Naive thymus-derived CD4-positive, alpha-beta T cell (primary cell): ENCODE results near the gene MYL12A. TPM values are rescaled to one million over a fixed set of nuclear protein-coding genes. Genes with fewer than 3 reads are reported as not detected.

Experiments
- ATAC-seq: fragments of 150-1000 bp; cut with Tn5 transposase; 2 replicates; pipeline ENCODE4 v1.10.0; 2021; ENCODE audit warnings: mild to moderate bottlenecking, moderate library complexity
- CTCF ChIA-PET: fragments of 350-600 bp; sonication (Branson Sonifier 250); formaldehyde crosslinking; loops from one replicate; lab custom pipeline; 2021; ENCODE audit warnings: antibody characterized with exemption; lab: Charles Lee
- POLR2A ChIA-PET: fragments of 350-600 bp; sonication (Branson Sonifier 250); formaldehyde crosslinking; loops from one replicate; lab custom pipeline; 2021; ENCODE audit warnings: antibody characterized with exemption, inconsistent platforms; lab: Charles Lee
- DNase-seq, 9 donors: peaks; one replicate each; pipeline versions ENCODE4 v3.0.0 to v3.0.0-alpha.2; 2020 to 2022; ENCODE audit warnings: mixed read lengths in 1 of 9
- H3K27ac ChIP-seq: one replicate; pipeline ENCODE4 v1.7.0; 2013; ENCODE audit warnings: mild to moderate bottlenecking, low read depth, low read length, moderate library complexity
- H3K27me3 ChIP-seq, 2 donors: one replicate each; pipeline ENCODE4 v1.7.0; 2013; ENCODE audit warnings: low read length in 2 of 2, mild to moderate bottlenecking in 2 of 2, moderate library complexity in 2 of 2; ENCODE audit not compliant: control insufficient read depth in 2 of 2, insufficient read depth in 2 of 2
- H3K36me3 ChIP-seq, 3 experiments: 1 replicate in 2 of 3; 2 replicates in 1 of 3; pipeline ENCODE4 v1.7.0; 2013; ENCODE audit warnings: low read length in 3 of 3, mild to moderate bottlenecking in 3 of 3, moderate library complexity in 1 of 3; ENCODE audit not compliant: insufficient read depth in 3 of 3, control insufficient read depth in 2 of 3
- H3K4me1 ChIP-seq, 2 donors: one replicate each; pipeline ENCODE4 v1.7.0; 2013; ENCODE audit warnings: low read length in 2 of 2, mild to moderate bottlenecking in 2 of 2, moderate library complexity in 1 of 2; ENCODE audit not compliant: control insufficient read depth in 2 of 2, insufficient read depth in 2 of 2
- H3K4me3 ChIP-seq: 2 replicates; pipeline ENCODE4 v1.7.0; 2013; ENCODE audit warnings: mild to moderate bottlenecking, low read length
- H3K9me3 ChIP-seq, 3 experiments: 1 replicate in 2 of 3; 2 replicates in 1 of 3; pipeline ENCODE4 v1.7.0; 2013; ENCODE audit warnings: low read length in 3 of 3; ENCODE audit not compliant: control insufficient read depth in 2 of 3
- H3K27ac Mint-ChIP-seq, 9 donors: one replicate each; pipeline ENCODE4 v1.8.0; 2020 to 2022; ENCODE audit warnings: mixed read lengths in 9 of 9, mild to moderate bottlenecking in 8 of 9, moderate library complexity in 5 of 9, inconsistent platforms in 2 of 9
- H3K27me3 Mint-ChIP-seq, 5 donors: one replicate each; pipeline ENCODE4 v1.8.0; 2021 to 2022; ENCODE audit warnings: mixed read lengths in 5 of 5, mild to moderate bottlenecking in 1 of 5
- H3K36me3 Mint-ChIP-seq, 5 donors: one replicate each; pipeline ENCODE4 v1.8.0; 2020 to 2022; ENCODE audit warnings: mixed read lengths in 5 of 5, mild to moderate bottlenecking in 3 of 5, inconsistent platforms in 1 of 5
- H3K4me1 Mint-ChIP-seq, 7 donors: one replicate each; pipeline ENCODE4 v1.8.0; 2020 to 2022; ENCODE audit warnings: mixed read lengths in 7 of 7, mild to moderate bottlenecking in 3 of 7, inconsistent platforms in 1 of 7
- H3K4me3 Mint-ChIP-seq, 10 donors: one replicate each; pipeline ENCODE4 v1.8.0; 2020 to 2022; ENCODE audit warnings: mild to moderate bottlenecking in 10 of 10, mixed read lengths in 10 of 10, moderate library complexity in 6 of 10, inconsistent platforms in 2 of 10
- H3K9me3 Mint-ChIP-seq, 11 donors: one replicate each; pipeline ENCODE4 v1.8.0; 2020 to 2022; ENCODE audit warnings: mixed read lengths in 11 of 11, mild to moderate bottlenecking in 4 of 11, inconsistent platforms in 1 of 11, moderate library complexity in 1 of 11
- intact Hi-C, 2 donors: fragments of 100-400 bp; cut with micrococcal nuclease; formaldehyde crosslinking; loops; one replicate each; pipeline ENCODE4 v1.15.1; 2023
- polyA plus RNA-seq, 2 donors: library from polyadenylated mRNA; unstranded; fragments of 300-500 nt; fragmentation: Illumina TruSeq; gene quantifications; one replicate each; pipeline ENCODE4 v1.2.3, GENCODE V29; 2021
- total RNA-seq, 6 experiments: library from RNA in 5 of 6; stranded (reverse) in 5 of 6; gene quantifications; 1 replicate in 5 of 6; 2 replicates in 1 of 6; pipeline ENCODE4 v1.2.3 and lab custom pipeline; 2021 to 2026

The MYL12A gene
- total and polyA plus RNA-seq, 7 experiments from 2014 or later: 331 to 2,608 (median 426) TPM

DNA sequence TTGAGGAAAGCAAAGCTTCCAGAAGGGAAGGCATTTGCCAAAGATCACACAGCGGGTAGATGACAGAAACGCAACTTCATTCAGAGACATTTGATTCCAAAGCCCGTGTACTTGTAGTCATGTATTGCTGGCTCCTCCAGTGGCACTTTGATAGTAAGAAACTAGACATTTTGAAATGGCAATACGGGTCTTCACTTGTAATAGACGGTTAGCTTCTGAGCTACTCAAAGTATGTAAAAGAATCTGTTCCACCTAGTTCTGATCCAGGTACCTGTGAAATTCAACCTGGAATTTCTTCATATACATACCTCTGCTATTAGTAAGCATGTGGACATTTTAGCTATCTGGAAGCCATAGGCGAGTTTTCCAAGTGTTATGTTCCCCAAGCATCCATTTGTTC, 26.1 kb upstream of the MYL12A start:
- intact Hi-C loops: no loop called here

DNA sequence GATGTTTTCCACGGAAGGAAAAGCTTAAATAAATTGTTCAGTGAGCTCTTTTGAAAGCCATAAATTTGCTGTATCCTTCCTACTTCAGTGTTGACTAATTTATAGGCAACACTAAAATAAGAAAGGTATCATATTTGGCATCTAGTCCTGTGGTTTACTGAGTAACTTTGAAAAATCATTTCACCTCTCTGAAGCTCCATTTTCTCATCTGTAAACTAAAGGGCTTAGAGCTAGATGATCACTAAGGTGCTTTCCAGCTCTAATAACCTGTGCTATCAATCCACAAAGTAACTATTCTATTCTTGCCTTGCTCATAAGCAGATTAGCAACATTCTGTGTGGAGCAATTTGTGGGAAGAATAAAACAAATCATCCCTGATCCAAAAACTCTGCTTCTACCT, 24.2 kb upstream of the MYL12A start:
- no peaks in the 10 kb centered on the region for H3K9me3 Mint-ChIP-seq
- no peak for ATAC-seq
- intact Hi-C loops: no loop called here
- peaks cover 0 to 8% (median 3%) of the 10 kb centered on the region in 5 donors for H3K36me3 Mint-ChIP-seq
- peaks cover 3 to 8% (median 5%) of the 10 kb centered on the region in 7 donors for H3K4me1 Mint-ChIP-seq
- Histone ChIP-seq H3K27ac (no peak overlapping the region), H3K27me3 (no peaks in the 10 kb centered on the region), H3K4me1 (no peaks in the 10 kb centered on the region), H3K4me3 (no peak overlapping the region), H3K9me3 (no peaks in the 10 kb centered on the region), H3K36me3 (no peaks in the 10 kb centered on the region)
- DNase-seq: no peak
- no peak overlapping the region for H3K27ac Mint-ChIP-seq
- CTCF ChIA-PET: no interaction called here
- H3K27me3 Mint-ChIP-seq: no peaks in the 10 kb centered on the region
- no peak overlapping the region for H3K4me3 Mint-ChIP-seq
- POLR2A ChIA-PET: no interaction called here

More for the DNA sequence above, 26.1 kb upstream of the MYL12A start:
- DNase-seq (no peak), ATAC-seq (no peak)
- Mint-ChIP-seq H3K27me3 (peaks cover 0 to under 1% (median 0%) of the 10 kb centered on the region in 5 donors), H3K9me3 (peaks cover 0 to 1% (median 0%) of the 10 kb centered on the region in 11 donors), H3K36me3 (peaks cover 0 to 8% (median 0%) of the 10 kb centered on the region in 5 donors), H3K4me3 (no peak overlapping the region), H3K4me1 (peaks cover 3 to 8% (median 5%) of the 10 kb centered on the region in 7 donors), H3K27ac (no peak overlapping the region)
- ChIA-PET CTCF (interaction anchor here (1.2 kb wide), 1 partner anchor 236 kb away, joined by 3 read pairs; no protein-coding TSS in a partner anchor), POLR2A (no interaction called here)
- Histone ChIP-seq H3K27ac (no peak overlapping the region), H3K4me3 (no peak overlapping the region), H3K27me3 (no peaks in the 10 kb centered on the region), H3K9me3 (no peaks in the 10 kb centered on the region), H3K4me1 (no peaks in the 10 kb centered on the region), H3K36me3 (no peaks in the 10 kb centered on the region)

DNA sequence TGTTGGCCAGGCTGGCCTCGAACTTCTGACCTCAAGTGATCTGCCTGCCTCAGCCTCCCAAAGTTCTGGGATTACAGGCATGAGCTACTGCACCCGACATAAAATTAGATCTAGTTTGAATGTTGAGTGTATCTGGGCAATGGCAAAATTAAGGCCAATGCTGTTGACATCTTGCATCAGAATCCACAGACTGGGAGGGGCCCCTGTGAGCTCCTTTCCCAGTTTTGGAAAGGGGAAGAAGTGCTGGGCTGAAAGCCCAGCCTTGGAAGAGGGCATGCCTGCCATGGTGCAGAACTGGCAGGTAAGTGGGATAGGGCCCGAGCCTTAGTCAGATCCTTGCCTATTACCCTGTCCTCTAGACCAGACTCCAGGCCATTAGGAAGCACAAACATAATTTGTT, 23.4 kb upstream of the MYL12A start:
- H3K9me3 Mint-ChIP-seq: no peaks in the 10 kb centered on the region

DNA sequence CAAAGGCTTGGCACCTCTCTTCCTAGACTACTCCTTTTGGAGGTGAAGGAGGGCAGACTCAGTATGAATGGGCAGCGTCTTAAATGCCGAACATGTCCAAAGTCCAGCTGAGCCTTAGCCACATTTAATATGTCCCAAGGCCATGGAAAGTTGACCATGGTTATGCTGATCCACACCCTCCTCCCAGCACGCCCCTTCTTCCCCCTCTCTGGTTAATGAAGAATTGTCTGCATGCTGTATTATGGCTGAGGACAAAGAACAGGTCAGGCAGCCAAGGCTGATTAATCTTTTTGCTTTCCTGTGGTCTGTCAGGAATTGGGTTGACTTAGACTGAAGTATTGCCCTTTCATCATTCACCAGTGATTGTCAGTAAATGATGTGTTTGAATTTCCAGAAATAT, 22.0 kb upstream of the MYL12A start:
- ChIA-PET POLR2A (no interaction called here), CTCF (no interaction called here)
- Histone ChIP-seq H3K4me1 (no peaks in the 10 kb centered on the region), H3K27ac (no peak overlapping the region), H3K36me3 (no peaks in the 10 kb centered on the region), H3K27me3 (no peaks in the 10 kb centered on the region), H3K9me3 (no peaks in the 10 kb centered on the region), H3K4me3 (no peak overlapping the region)
- H3K27me3 Mint-ChIP-seq: no peaks in the 10 kb centered on the region
- H3K4me3 Mint-ChIP-seq: no peak overlapping the region
- peaks cover 0 to 8% (median 6%) of the 10 kb centered on the region in 7 donors for H3K4me1 Mint-ChIP-seq
- no peak overlapping the region for H3K27ac Mint-ChIP-seq
- H3K36me3 Mint-ChIP-seq: peaks cover 0 to 15% (median 3%) of the 10 kb centered on the region in 5 donors
- DNase-seq: no peak
- ATAC-seq: no peak
- H3K9me3 Mint-ChIP-seq: no peaks in the 10 kb centered on the region
- intact Hi-C loops: no loop called here

More for the DNA sequence above, 23.4 kb upstream of the MYL12A start:
- Histone ChIP-seq H3K27me3 (no peaks in the 10 kb centered on the region), H3K27ac (no peak overlapping the region), H3K4me1 (no peaks in the 10 kb centered on the region), H3K36me3 (no peaks in the 10 kb centered on the region), H3K4me3 (no peak overlapping the region), H3K9me3 (no peaks in the 10 kb centered on the region)
- no peak for DNase-seq
- Mint-ChIP-seq H3K27me3 (no peaks in the 10 kb centered on the region), H3K4me1 (peaks cover 3 to 8% (median 5%) of the 10 kb centered on the region in 7 donors), H3K27ac (no peak overlapping the region), H3K4me3 (no peak overlapping the region), H3K36me3 (peaks cover 0 to 11% (median 3%) of the 10 kb centered on the region in 5 donors)
- intact Hi-C loops: no loop called here
- ATAC-seq: no peak
- CTCF ChIA-PET: no interaction called here
- POLR2A ChIA-PET: interaction anchor here (0.7 kb wide), 1 partner anchor 349 kb away, joined by 4 read pairs; no protein-coding TSS in a partner anchor

DNA sequence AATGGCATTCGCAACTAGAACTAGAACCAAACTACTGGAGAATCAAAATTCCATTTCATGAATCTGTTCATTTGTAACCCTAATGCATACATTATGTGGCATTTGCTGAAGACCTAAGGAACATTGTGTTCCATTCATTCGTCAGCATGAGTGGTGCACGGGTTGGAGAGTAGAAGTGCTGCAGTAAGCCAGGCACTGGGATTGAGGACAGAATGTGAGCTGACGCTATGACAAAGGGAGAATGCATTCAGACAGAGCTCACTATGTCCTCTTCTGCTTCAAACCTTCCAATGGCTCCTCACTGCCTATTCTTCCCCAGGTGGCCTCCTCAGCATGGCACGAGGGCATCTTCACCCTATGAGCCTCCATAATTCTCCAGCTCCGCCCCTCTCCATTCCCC, 21.6 kb upstream of the MYL12A start:
- Histone ChIP-seq H3K4me1 (no peaks in the 10 kb centered on the region), H3K9me3 (no peaks in the 10 kb centered on the region), H3K27me3 (no peaks in the 10 kb centered on the region), H3K27ac (no peak overlapping the region), H3K36me3 (no peaks in the 10 kb centered on the region), H3K4me3 (no peak overlapping the region)
- Mint-ChIP-seq H3K9me3 (no peaks in the 10 kb centered on the region), H3K27me3 (no peaks in the 10 kb centered on the region), H3K27ac (no peak overlapping the region), H3K36me3 (peaks cover 0 to 19% (median 4%) of the 10 kb centered on the region in 5 donors), H3K4me1 (peaks cover 0 to 10% (median 7%) of the 10 kb centered on the region in 7 donors), H3K4me3 (peak overlapping the region in 1 of 10 donors; percentile 22)
- CTCF ChIA-PET: no interaction called here
- no peak for DNase-seq
- POLR2A ChIA-PET: no interaction called here
- intact Hi-C loops: no loop called here
- no peak for ATAC-seq

DNA sequence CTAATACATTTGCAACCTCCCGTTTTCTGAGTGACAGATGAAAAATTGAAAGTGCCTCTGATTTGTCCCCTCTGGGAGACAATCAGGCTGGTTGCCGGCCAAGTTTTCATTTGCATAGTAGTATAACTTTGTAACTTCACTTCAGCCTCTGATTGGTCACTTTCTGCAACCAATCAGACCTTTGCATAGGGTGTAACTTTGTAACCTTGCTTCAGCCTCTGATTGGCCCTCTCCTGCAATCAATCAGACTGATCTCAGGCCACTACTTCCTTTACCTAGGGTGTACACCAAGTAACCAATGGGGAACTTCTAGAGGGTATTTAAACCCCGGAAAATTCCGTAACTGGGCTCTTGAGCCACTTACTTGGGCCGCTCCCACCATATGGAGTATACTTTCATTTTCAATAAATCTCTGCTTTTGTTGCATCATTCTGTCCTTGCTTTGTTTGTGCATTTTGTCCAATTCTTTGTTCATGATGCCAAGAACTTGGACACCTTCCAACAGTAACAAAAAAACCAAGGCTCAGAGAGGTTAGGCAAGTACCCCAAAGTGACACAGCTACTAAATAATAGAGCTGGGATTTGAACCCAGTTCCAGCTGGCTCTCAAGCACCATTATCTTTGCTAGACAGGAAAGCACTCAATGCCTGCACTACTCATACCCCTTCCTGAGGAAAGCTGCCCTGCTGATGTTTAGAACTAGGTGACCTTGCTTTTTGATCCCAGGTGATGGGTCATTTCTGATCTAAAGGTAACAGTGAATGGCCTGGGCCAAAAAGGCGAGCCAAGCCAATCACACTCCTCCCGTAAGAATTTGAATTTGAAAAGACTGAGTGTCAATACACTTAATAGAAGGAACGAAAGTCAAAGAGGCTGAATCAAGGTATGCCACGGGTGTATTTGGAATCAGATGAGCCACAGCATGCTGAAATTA, 16.9 kb upstream of the MYL12A start:
- H3K36me3 Mint-ChIP-seq: peaks cover 0 to 27% (median 11%) of the 10 kb centered on the region in 5 donors
- CTCF ChIA-PET: no interaction called here

More for the DNA sequence above, 16.9 kb upstream of the MYL12A start:
- intact Hi-C loops: no loop called here
- H3K27me3 Mint-ChIP-seq: no peaks in the 10 kb centered on the region
- Histone ChIP-seq H3K27ac (no peak overlapping the region), H3K4me1 (no peaks in the 10 kb centered on the region), H3K4me3 (no peak overlapping the region), H3K36me3 (no peaks in the 10 kb centered on the region), H3K27me3 (no peaks in the 10 kb centered on the region), H3K9me3 (no peaks in the 10 kb centered on the region)
- no peaks in the 10 kb centered on the region for H3K9me3 Mint-ChIP-seq
- no peak for ATAC-seq
- DNase-seq: no peak
- H3K27ac Mint-ChIP-seq: no peak overlapping the region
- POLR2A ChIA-PET: no interaction called here
- no peak overlapping the region for H3K4me3 Mint-ChIP-seq
- peaks cover 0 to 5% (median 0%) of the 10 kb centered on the region in 7 donors for H3K4me1 Mint-ChIP-seq
